Panc1 (cell line): ENCODE measurements around the gene ULBP3.

ENCODE experiments used
- POLR2AphosphoS5 ChIP-seq: IDR thresholded peaks from 2 replicates; pipeline ENCODE4 v1.6.1; 2012; ENCODE audit warnings: mild to moderate bottlenecking, low read depth, low read length, moderate library complexity
- TF ChIP-seq, protein P1 (sequence below): fragments of 450-650 bp; IDR thresholded peaks from 2 replicates; pipeline ENCODE4 v1.5.1; 2017; ENCODE audit warnings: mild to moderate bottlenecking
- TF ChIP-seq, protein P2 (sequence below), 2 experiments: IDR thresholded peaks; 2 replicates each; pipeline ENCODE4 v1.6.1; 2011 to 2012; ENCODE audit warnings: low read depth in 2 of 2, control low read depth in 1 of 2, low read length in 1 of 2, mild to moderate bottlenecking in 1 of 2, moderate library complexity in 1 of 2; ENCODE audit not compliant: insufficient read depth in 1 of 2

DNA sequence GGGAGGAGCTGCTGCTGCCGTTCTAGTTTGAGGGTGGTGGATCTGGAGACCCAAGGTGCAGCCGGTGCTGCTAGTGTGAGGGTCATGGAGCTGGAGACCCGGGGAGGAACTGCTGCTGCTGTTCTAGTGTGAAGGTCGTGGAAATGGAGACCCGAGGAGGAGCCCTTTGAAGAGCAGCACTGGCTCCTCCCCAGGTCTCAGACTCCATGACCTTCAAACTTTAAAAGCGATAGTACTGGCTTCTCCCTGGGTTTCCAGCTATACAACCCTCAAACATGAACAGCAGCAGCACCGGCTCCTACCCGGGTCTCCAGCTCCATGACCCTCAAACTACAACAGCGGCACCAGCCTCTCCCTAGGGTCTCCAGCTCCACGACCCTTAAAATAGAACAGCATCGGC lies 15.5 kb downstream of the ULBP3 start:
- TF ChIP-seq POLR2AphosphoS5 = no peak
- TF ChIP-seq, protein P1, sequence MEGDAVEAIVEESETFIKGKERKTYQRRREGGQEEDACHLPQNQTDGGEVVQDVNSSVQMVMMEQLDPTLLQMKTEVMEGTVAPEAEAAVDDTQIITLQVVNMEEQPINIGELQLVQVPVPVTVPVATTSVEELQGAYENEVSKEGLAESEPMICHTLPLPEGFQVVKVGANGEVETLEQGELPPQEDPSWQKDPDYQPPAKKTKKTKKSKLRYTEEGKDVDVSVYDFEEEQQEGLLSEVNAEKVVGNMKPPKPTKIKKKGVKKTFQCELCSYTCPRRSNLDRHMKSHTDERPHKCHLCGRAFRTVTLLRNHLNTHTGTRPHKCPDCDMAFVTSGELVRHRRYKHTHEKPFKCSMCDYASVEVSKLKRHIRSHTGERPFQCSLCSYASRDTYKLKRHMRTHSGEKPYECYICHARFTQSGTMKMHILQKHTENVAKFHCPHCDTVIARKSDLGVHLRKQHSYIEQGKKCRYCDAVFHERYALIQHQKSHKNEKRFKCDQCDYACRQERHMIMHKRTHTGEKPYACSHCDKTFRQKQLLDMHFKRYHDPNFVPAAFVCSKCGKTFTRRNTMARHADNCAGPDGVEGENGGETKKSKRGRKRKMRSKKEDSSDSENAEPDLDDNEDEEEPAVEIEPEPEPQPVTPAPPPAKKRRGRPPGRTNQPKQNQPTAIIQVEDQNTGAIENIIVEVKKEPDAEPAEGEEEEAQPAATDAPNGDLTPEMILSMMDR = no peak
- TF ChIP-seq, protein P2, sequence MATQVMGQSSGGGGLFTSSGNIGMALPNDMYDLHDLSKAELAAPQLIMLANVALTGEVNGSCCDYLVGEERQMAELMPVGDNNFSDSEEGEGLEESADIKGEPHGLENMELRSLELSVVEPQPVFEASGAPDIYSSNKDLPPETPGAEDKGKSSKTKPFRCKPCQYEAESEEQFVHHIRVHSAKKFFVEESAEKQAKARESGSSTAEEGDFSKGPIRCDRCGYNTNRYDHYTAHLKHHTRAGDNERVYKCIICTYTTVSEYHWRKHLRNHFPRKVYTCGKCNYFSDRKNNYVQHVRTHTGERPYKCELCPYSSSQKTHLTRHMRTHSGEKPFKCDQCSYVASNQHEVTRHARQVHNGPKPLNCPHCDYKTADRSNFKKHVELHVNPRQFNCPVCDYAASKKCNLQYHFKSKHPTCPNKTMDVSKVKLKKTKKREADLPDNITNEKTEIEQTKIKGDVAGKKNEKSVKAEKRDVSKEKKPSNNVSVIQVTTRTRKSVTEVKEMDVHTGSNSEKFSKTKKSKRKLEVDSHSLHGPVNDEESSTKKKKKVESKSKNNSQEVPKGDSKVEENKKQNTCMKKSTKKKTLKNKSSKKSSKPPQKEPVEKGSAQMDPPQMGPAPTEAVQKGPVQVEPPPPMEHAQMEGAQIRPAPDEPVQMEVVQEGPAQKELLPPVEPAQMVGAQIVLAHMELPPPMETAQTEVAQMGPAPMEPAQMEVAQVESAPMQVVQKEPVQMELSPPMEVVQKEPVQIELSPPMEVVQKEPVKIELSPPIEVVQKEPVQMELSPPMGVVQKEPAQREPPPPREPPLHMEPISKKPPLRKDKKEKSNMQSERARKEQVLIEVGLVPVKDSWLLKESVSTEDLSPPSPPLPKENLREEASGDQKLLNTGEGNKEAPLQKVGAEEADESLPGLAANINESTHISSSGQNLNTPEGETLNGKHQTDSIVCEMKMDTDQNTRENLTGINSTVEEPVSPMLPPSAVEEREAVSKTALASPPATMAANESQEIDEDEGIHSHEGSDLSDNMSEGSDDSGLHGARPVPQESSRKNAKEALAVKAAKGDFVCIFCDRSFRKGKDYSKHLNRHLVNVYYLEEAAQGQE (IDR thresholded peaks at IDR 0.05; ENCODE audit: insufficient read depth in 1 of 2, low read depth in 2 of 2, low read length in 1 of 2) = no peak
